Spleen (tissue), 7 donors: ENCODE data around the gene PARVB.

Experiments used
- CTCF ChIP-seq, 11 experiments: fragments of 200-600 bp in 7 of 11; fragments of 450-650 bp in 4 of 11; sonication (generic) in 4 of 11; IDR thresholded peaks in 8 of 11; conservative IDR thresholded peaks in 3 of 11; 1 replicate in 7 of 11; 2 replicates in 4 of 11; pipeline versions ENCODE4 v1.4.0 to v1.8.0; 2016 to 2021; ENCODE audit warnings: antibody characterized with exemption in 11 of 11, inconsistent platforms in 4 of 11, mild to moderate bottlenecking in 1 of 11
- POLR2A ChIP-seq, 3 donors: fragments of 450-650 bp; IDR thresholded peaks; one replicate each; pipeline ENCODE4 v1.5.1; 2017; ENCODE audit warnings: antibody characterized with exemption in 3 of 3, mild to moderate bottlenecking in 1 of 3
- POLR2AphosphoS5 ChIP-seq, 3 donors: sonication (generic); formaldehyde crosslinking; IDR thresholded peaks; one replicate each; pipeline ENCODE4 v1.5.1; 2017; ENCODE audit warnings: antibody characterized with exemption in 3 of 3
- donor health status: DM: no; HTN: no; CAD: no; lungs with moderate emphysema.
- donor health status: DM: no; HTN: no; CAD: no.
- donor health status: DM: no; HTN: no; CAD: no.

GRCh38 chr22:44196731-44197131 lies 172.6 kb downstream of the PARVB start:
- TF ChIP-seq POLR2A (IDR thresholded peaks at IDR 0.05) = no peak
- no peak for TF ChIP-seq CTCF (IDR thresholded peaks at IDR 0.05 in 8 of 11, conservative IDR thresholded peaks at IDR 0.05 in 3 of 11)
- TF ChIP-seq POLR2AphosphoS5 (IDR thresholded peaks at IDR 0.05) = no peak
